Stimulated activated CD4-positive, alpha-beta T cell treated with anti-CD3 and anti-CD28 coated beads, Interleukin-15, amount 100 ng/mL, for 1 hour (primary cell): ENCODE data around the gene ALK.

Source experiments
- DNase-seq, 2 donors: peaks; one replicate each; pipeline ENCODE4 v3.0.0-alpha.2; 2020; ENCODE audit warnings: low read depth in 1 of 2, low spot score in 1 of 2

ALK gene

GRCh38 chr2:29799628-29800027 is 121.8 kb downstream of the ALK start:
- no peak for DNase-seq

- no peak for DNase-seq
These were observed 123.5 kb downstream of the ALK start for GRCh38 chr2:29797916-29798315.

GRCh38 chr2:29796446-29796845 is 124.9 kb downstream of the ALK start:
- no peak for DNase-seq

- DNase-seq, result no peak
These were observed 131.4 kb downstream of the ALK start for GRCh38 chr2:29789911-29790485.

GRCh38 chr2:29787473-29788465 is 133.6 kb downstream of the ALK start:
- no peak for DNase-seq

- DNase-seq, result no peak
These were observed 135.0 kb downstream of the ALK start for GRCh38 chr2:29786361-29786760.

GRCh38 chr2:29783666-29784065 is 137.7 kb downstream of the ALK start:
- DNase-seq, result no peak

GRCh38 chr2:29782549-29783458 is 138.6 kb downstream of the ALK start:
- no peak for DNase-seq

GRCh38 chr2:29782087-29782486 is 139.3 kb downstream of the ALK start:
- no peak for DNase-seq

GRCh38 chr2:29780906-29781305 is 140.5 kb downstream of the ALK start:
- no peak for DNase-seq

GRCh38 chr2:29777161-29777560 is 144.2 kb downstream of the ALK start:
- no peak for DNase-seq

- DNase-seq, result no peak
These were observed 145.0 kb downstream of the ALK start for GRCh38 chr2:29776406-29776805.

GRCh38 chr2:29775937-29776336 is 145.4 kb downstream of the ALK start:
- DNase-seq, result no peak

GRCh38 chr2:29774624-29775023 is 146.8 kb downstream of the ALK start:
- no peak for DNase-seq

- DNase-seq, result no peak
These were observed 150.5 kb downstream of the ALK start for GRCh38 chr2:29770846-29771245.

- no peak for DNase-seq
These were observed 151.5 kb downstream of the ALK start for GRCh38 chr2:29769847-29770246.

- no peak for DNase-seq
These were observed 153.6 kb downstream of the ALK start for GRCh38 chr2:29767606-29768335.

GRCh38 chr2:29766191-29766590 is 155.2 kb downstream of the ALK start:
- no peak for DNase-seq

GRCh38 chr2:29765721-29766120 is 155.7 kb downstream of the ALK start:
- no peak for DNase-seq

GRCh38 chr2:29763371-29763770 is 158.0 kb downstream of the ALK start:
- DNase-seq, result no peak

- no peak for DNase-seq
These were observed 159.1 kb downstream of the ALK start for GRCh38 chr2:29762239-29762638.
